Measurements from ENCODE around the gene PEX7.
"Not testable (repeated sequence)": the region's sequence is repeated elsewhere in the genome, so short reads cannot be mapped to it uniquely, and the experiment has no call there.

The PEX7 gene

GRCh38 chr6:136831873-136832562, 9.6 kb downstream of the PEX7 start:
- no peaks in the 10 kb centered on the region for H3K4me1 ChIP-seq (ENCODE audit: control insufficient read depth, insufficient read depth, low read length)
- no peak overlapping the region for H3K27ac ChIP-seq (ENCODE audit: insufficient read depth, low read depth, low read length, poor library complexity, severe bottlenecking)
- H3K4me3 ChIP-seq (ENCODE audit: insufficient read depth, low read depth, low read length), result no peak overlapping the region
- 89 to 95% methylated on average over 1 of the region's 1 CpG for WGBS, 2 experiments
- no peaks in the 10 kb centered on the region for H3K9me3 ChIP-seq (ENCODE audit: control insufficient read depth, low read length)
- peaks cover 18% of the 10 kb centered on the region for H3K36me3 ChIP-seq (ENCODE audit: control insufficient read depth, insufficient read depth, low read length)
- H3K27me3 ChIP-seq (ENCODE audit: control insufficient read depth, insufficient read depth, low read length, poor library complexity, severe bottlenecking), result no peaks in the 10 kb centered on the region

DNA sequence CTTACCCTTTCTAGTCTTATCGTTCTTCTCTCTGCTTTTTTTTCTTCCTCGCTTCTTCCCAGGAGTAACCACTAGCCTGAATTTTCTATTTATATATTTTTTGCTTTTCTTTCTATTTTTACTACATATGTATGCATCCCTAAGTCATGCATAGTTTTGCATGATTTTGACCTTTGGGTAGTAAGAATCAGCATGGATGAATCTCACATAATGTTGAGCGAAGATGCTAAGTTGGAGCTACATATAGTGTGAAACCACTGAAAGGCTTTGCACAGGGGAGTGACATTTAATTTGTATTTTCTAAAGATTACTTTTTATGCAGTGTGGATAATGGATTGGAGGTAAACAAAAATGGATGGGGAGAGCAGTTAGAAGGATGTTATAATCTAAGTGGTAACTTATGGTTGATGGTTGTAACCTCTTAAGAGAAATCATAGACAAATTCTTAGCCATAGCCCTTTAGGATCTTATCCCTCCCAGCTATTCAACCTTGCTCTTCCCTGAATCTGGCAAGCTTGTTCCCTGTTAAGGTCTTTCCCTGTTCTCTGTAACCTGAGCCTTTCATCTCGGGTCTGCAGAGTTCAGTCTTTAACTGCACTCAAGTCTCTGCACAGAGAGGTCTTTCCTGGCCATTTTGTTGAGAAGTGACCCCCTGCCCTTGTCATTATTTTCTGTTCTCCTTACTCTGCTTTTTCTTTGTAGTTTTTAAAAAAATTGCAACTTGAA, 18.0 kb downstream of the PEX7 start:
- Histone ChIP-seq H3K9me3 (ENCODE audit: control insufficient read depth, low read length) (no peaks in the 10 kb centered on the region), H3K27me3 (ENCODE audit: control insufficient read depth, insufficient read depth, low read length, poor library complexity, severe bottlenecking) (no peaks in the 10 kb centered on the region), H3K4me1 (ENCODE audit: control insufficient read depth, insufficient read depth, low read length) (no peaks in the 10 kb centered on the region), H3K36me3 (ENCODE audit: control insufficient read depth, insufficient read depth, low read length) (no peaks in the 10 kb centered on the region), H3K4me3 (ENCODE audit: insufficient read depth, low read depth, low read length) (no peak overlapping the region), H3K27ac (ENCODE audit: insufficient read depth, low read depth, low read length, poor library complexity, severe bottlenecking) (no peak overlapping the region)
- 64 to 81% methylated on average over 3 to 4 of the region's 4 CpGs for WGBS, 2 experiments

GRCh38 chr6:136843210-136843609, 20.8 kb downstream of the PEX7 start:
- no peak overlapping the region for H3K4me3 ChIP-seq (ENCODE audit: insufficient read depth, low read depth, low read length)
- no peaks in the 10 kb centered on the region for H3K36me3 ChIP-seq (ENCODE audit: control insufficient read depth, insufficient read depth, low read length)
- H3K27ac ChIP-seq (ENCODE audit: insufficient read depth, low read depth, low read length, poor library complexity, severe bottlenecking), result no peak overlapping the region
- H3K9me3 ChIP-seq (ENCODE audit: control insufficient read depth, low read length), result no peaks in the 10 kb centered on the region
- H3K4me1 ChIP-seq (ENCODE audit: control insufficient read depth, insufficient read depth, low read length), result no peaks in the 10 kb centered on the region
- H3K27me3 ChIP-seq (ENCODE audit: control insufficient read depth, insufficient read depth, low read length, poor library complexity, severe bottlenecking), result no peaks in the 10 kb centered on the region
- 96 to 98% methylated on average over 3 of the region's 3 CpGs for WGBS, 2 experiments

DNA sequence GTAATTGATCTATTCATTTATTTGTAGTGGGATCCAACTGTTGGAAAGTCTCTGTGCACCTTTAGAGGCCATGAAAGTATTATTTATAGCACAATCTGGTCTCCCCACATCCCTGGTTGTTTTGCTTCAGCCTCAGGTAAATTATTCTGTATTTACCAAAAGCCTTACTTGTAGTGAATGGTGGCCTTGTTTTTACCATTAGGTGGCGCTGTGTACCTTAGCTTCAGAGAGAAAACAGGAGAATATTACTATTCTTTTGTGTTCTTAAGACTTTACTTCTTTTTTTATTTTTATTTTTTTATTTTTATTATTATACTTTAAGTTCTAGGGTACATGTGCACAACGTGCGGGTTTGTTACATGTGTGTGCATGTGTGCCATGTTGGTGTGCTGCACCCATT, 23.7 kb downstream of the PEX7 start:
- 0% methylated on average over 1 of the region's 3 CpGs; no CpG with 5 or more reads in 1 of the 2 experiments for WGBS, 2 experiments
- no peaks in the 10 kb centered on the region for H3K27me3 ChIP-seq (ENCODE audit: control insufficient read depth, insufficient read depth, low read length, poor library complexity, severe bottlenecking)

GRCh38 chr6:136846477-136846876, 24.1 kb downstream of the PEX7 start:
- not testable (repeated sequence) for H3K27me3 ChIP-seq (ENCODE audit: control insufficient read depth, insufficient read depth, low read length, poor library complexity, severe bottlenecking); H3K9me3 ChIP-seq (ENCODE audit: control insufficient read depth, low read length); H3K4me3 ChIP-seq (ENCODE audit: insufficient read depth, low read depth, low read length); H3K36me3 ChIP-seq (ENCODE audit: control insufficient read depth, insufficient read depth, low read length); H3K27ac ChIP-seq (ENCODE audit: insufficient read depth, low read depth, low read length, poor library complexity, severe bottlenecking); H3K4me1 ChIP-seq (ENCODE audit: control insufficient read depth, insufficient read depth, low read length)
- WGBS, 2 experiments, result 95 to 98% methylated on average over 4 of the region's 4 CpGs

More for the DNA sequence above, 23.7 kb downstream of the PEX7 start:
- no peaks in the 10 kb centered on the region for H3K4me1 ChIP-seq (ENCODE audit: control insufficient read depth, insufficient read depth, low read length)
- no peaks in the 10 kb centered on the region for H3K9me3 ChIP-seq (ENCODE audit: control insufficient read depth, low read length)
- no peaks in the 10 kb centered on the region for H3K36me3 ChIP-seq (ENCODE audit: control insufficient read depth, insufficient read depth, low read length)
- no peak overlapping the region for H3K4me3 ChIP-seq (ENCODE audit: insufficient read depth, low read depth, low read length)
- no peak overlapping the region for H3K27ac ChIP-seq (ENCODE audit: insufficient read depth, low read depth, low read length, poor library complexity, severe bottlenecking)

- H3K36me3 ChIP-seq (ENCODE audit: control insufficient read depth, insufficient read depth, low read length); H3K27ac ChIP-seq (ENCODE audit: insufficient read depth, low read depth, low read length, poor library complexity, severe bottlenecking); H3K9me3 ChIP-seq (ENCODE audit: control insufficient read depth, low read length); H3K27me3 ChIP-seq (ENCODE audit: control insufficient read depth, insufficient read depth, low read length, poor library complexity, severe bottlenecking); H3K4me1 ChIP-seq (ENCODE audit: control insufficient read depth, insufficient read depth, low read length); H3K4me3 ChIP-seq (ENCODE audit: insufficient read depth, low read depth, low read length): not testable (repeated sequence)
- WGBS, 2 experiments, result 88 to 93% methylated on average over 4 of the region's 4 CpGs
These were observed 27.7 kb downstream of the PEX7 start for GRCh38 chr6:136849979-136850563.

GRCh38 chr6:136859430-136859829, 37.0 kb downstream of the PEX7 start:
- no peaks in the 10 kb centered on the region for H3K9me3 ChIP-seq (ENCODE audit: control insufficient read depth, low read length)
- WGBS, 2 experiments, result 92% methylated on average over 5 of the region's 5 CpGs

GRCh38 chr6:136860043-136860442, 37.7 kb downstream of the PEX7 start:
- WGBS, 2 experiments, result 87 to 100% methylated on average over 1 of the region's 1 CpG
- no peak overlapping the region for H3K4me3 ChIP-seq (ENCODE audit: insufficient read depth, low read depth, low read length)
- H3K4me1 ChIP-seq (ENCODE audit: control insufficient read depth, insufficient read depth, low read length), result no peaks in the 10 kb centered on the region
- no peaks in the 10 kb centered on the region for H3K9me3 ChIP-seq (ENCODE audit: control insufficient read depth, low read length)
- H3K36me3 ChIP-seq (ENCODE audit: control insufficient read depth, insufficient read depth, low read length), result no peaks in the 10 kb centered on the region
- H3K27ac ChIP-seq (ENCODE audit: insufficient read depth, low read depth, low read length, poor library complexity, severe bottlenecking), result no peak overlapping the region
- no peaks in the 10 kb centered on the region for H3K27me3 ChIP-seq (ENCODE audit: control insufficient read depth, insufficient read depth, low read length, poor library complexity, severe bottlenecking)

More at GRCh38 chr6:136859430-136859829, 37.0 kb downstream of the PEX7 start:
- Histone ChIP-seq H3K36me3 (ENCODE audit: control insufficient read depth, insufficient read depth, low read length) (no peaks in the 10 kb centered on the region), H3K4me3 (ENCODE audit: insufficient read depth, low read depth, low read length) (no peak overlapping the region), H3K27me3 (ENCODE audit: control insufficient read depth, insufficient read depth, low read length, poor library complexity, severe bottlenecking) (no peaks in the 10 kb centered on the region), H3K27ac (ENCODE audit: insufficient read depth, low read depth, low read length, poor library complexity, severe bottlenecking) (no peak overlapping the region), H3K4me1 (ENCODE audit: control insufficient read depth, insufficient read depth, low read length) (no peaks in the 10 kb centered on the region)

DNA sequence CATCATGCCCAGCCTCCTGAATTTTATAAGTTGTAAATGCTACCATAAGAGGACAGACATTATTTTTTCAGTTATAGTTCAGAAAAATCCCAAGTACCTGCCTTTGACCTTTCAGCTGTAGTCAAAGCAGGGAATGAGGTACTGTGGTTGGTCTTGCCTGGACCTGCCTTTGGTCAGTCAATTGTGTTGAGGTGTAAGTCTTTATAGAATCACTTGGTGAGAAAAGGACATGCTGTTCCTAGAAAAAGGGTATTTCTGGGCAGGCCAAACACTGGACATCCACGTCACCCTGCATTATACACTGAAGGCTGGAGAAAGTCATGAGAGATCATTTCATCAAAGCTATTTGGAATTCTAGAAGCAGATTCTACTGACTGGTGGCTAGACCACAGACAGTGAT, 40.3 kb downstream of the PEX7 start:
- no peaks in the 10 kb centered on the region for H3K27me3 ChIP-seq (ENCODE audit: control insufficient read depth, insufficient read depth, low read length, poor library complexity, severe bottlenecking)
- H3K36me3 ChIP-seq (ENCODE audit: control insufficient read depth, insufficient read depth, low read length), result no peaks in the 10 kb centered on the region
- no peak overlapping the region for H3K27ac ChIP-seq (ENCODE audit: insufficient read depth, low read depth, low read length, poor library complexity, severe bottlenecking)
- no peak overlapping the region for H3K4me3 ChIP-seq (ENCODE audit: insufficient read depth, low read depth, low read length)
- no peaks in the 10 kb centered on the region for H3K9me3 ChIP-seq (ENCODE audit: control insufficient read depth, low read length)
- no peaks in the 10 kb centered on the region for H3K4me1 ChIP-seq (ENCODE audit: control insufficient read depth, insufficient read depth, low read length)
- 89 to 100% methylated on average over 1 of the region's 1 CpG for WGBS, 2 experiments

- Histone ChIP-seq H3K27ac (ENCODE audit: insufficient read depth, low read depth, low read length, poor library complexity, severe bottlenecking) (no peak overlapping the region), H3K9me3 (ENCODE audit: control insufficient read depth, low read length) (no peaks in the 10 kb centered on the region), H3K4me3 (ENCODE audit: insufficient read depth, low read depth, low read length) (no peak overlapping the region), H3K4me1 (ENCODE audit: control insufficient read depth, insufficient read depth, low read length) (no peaks in the 10 kb centered on the region), H3K27me3 (ENCODE audit: control insufficient read depth, insufficient read depth, low read length, poor library complexity, severe bottlenecking) (no peaks in the 10 kb centered on the region), H3K36me3 (ENCODE audit: control insufficient read depth, insufficient read depth, low read length) (no peaks in the 10 kb centered on the region)
- WGBS, 2 experiments, result 77 to 79% methylated on average over 5 of the region's 5 CpGs
These were observed 41.4 kb downstream of the PEX7 start for GRCh38 chr6:136863752-136864151.

All from ectodermal cell (in vitro differentiated cells).